Thoracic aorta (tissue), 2 donors: ENCODE results near the gene EIF4G1. TPM values are rescaled to one million over a fixed set of nuclear protein-coding genes. Genes with fewer than 3 reads are reported as not detected.

ENCODE experiments used
- ATAC-seq: fragments of 150-250 bp; one replicate; pipeline ENCODE4 v1.8.0; 2017; ENCODE audit warnings: low read depth; ENCODE audit not compliant: insufficient number of reproducible peaks, low FRiP score
- DNase-seq: peaks from one replicate; pipeline ENCODE4 v3.0.0-alpha.2; 2020; ENCODE audit warnings: low spot score
- H3K27ac ChIP-seq, 2 donors: fragments of 200-600 bp; sonication (generic); 1 replicate in 1 of 2; 2 replicates in 1 of 2; pipeline ENCODE4 v1.5.1; 2016; ENCODE audit warnings: mild to moderate bottlenecking in 2 of 2, moderate library complexity in 2 of 2
- H3K27me3 ChIP-seq: fragments of 200-600 bp; sonication (generic); replicated peaks from 2 replicates; pipeline ENCODE4 v1.6.0; 2016; ENCODE audit warnings: mild to moderate bottlenecking; ENCODE audit not compliant: insufficient read depth
- H3K36me3 ChIP-seq: fragments of 200-600 bp; sonication (generic); one replicate; pipeline ENCODE4 v1.5.1; 2016
- H3K4me1 ChIP-seq, 2 donors: fragments of 200-600 bp; sonication (generic); 1 replicate in 1 of 2; 2 replicates in 1 of 2; pipeline versions ENCODE4 v1.5.1 to v1.6.0; 2016; ENCODE audit warnings: low read depth in 2 of 2, mild to moderate bottlenecking in 1 of 2; ENCODE audit not compliant: control insufficient read depth in 1 of 2
- H3K4me3 ChIP-seq: fragments of 200-600 bp; sonication (generic); 2 replicates; pipeline ENCODE4 v1.5.1; 2016; ENCODE audit warnings: mild to moderate bottlenecking
- H3K9me3 ChIP-seq: fragments of 200-600 bp; sonication (generic); 2 replicates; pipeline ENCODE4 v1.5.1; 2016
- total RNA-seq, 2 donors: library from RNA; depleted of rRNA; stranded (reverse); fragments of >200 nt; gene quantifications; one replicate each; pipeline versions ENCODE4 v1.1.0 to v1.2.3, GENCODE V29; 2016
- TF ChIP-seq, protein P1 (sequence below): fragments of 200-600 bp; sonication (generic); IDR thresholded peaks from one replicate; pipeline ENCODE4 v1.5.1; 2019; ENCODE audit warnings: antibody characterized with exemption

EIF4G1 gene
- total RNA-seq, 2 donors from 2014 or later = 254 to 334 TPM

DNA sequence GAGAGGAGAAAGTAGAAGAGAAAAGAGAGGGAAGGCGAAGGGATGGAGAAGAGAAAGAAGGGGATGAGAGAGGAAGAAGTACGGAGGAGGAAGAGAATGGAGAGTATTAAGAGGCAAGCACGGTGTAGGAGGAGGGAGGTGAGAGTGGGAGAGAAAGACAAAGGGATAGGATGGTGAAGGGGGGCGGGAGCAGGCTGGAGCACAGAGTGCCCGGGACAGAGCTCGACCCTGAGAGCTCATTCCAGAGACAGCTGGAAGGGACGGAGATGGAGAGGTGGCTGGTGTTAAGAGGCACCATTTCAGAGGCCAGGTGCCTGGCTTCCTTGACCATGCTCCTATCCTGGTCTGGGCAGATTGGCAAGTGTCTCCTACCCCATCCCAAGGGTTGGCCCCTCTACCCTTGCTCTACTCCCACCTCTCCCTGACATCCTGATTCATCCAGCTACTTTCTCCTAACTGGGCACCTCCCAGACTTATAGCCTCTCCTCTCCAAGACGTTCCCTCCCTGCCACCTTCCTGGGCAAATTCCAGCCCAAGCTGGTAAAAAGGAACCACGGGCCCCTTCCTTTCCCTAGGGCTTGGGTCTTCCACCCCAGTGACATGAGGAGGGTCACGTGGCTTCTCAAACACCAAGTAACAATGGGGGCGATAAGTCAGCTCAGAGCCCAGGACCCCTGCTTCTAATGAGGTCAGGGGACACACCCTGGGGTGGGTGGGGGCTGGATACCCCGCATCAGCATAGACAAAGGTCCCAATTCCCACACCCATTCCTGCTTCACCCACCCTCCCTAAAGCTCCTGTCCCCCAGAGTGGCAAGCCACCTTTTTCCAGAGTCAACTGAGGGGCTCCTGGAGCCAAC, 45.9 kb downstream of the EIF4G1 start:
- TF ChIP-seq, protein P1, sequence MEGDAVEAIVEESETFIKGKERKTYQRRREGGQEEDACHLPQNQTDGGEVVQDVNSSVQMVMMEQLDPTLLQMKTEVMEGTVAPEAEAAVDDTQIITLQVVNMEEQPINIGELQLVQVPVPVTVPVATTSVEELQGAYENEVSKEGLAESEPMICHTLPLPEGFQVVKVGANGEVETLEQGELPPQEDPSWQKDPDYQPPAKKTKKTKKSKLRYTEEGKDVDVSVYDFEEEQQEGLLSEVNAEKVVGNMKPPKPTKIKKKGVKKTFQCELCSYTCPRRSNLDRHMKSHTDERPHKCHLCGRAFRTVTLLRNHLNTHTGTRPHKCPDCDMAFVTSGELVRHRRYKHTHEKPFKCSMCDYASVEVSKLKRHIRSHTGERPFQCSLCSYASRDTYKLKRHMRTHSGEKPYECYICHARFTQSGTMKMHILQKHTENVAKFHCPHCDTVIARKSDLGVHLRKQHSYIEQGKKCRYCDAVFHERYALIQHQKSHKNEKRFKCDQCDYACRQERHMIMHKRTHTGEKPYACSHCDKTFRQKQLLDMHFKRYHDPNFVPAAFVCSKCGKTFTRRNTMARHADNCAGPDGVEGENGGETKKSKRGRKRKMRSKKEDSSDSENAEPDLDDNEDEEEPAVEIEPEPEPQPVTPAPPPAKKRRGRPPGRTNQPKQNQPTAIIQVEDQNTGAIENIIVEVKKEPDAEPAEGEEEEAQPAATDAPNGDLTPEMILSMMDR = no peak
- no peak for ATAC-seq
- H3K9me3 ChIP-seq = no peaks in the 10 kb centered on the region
- peak overlapping the region; percentile 98 for H3K4me3 ChIP-seq
- peaks cover 11 to 27% of the 10 kb centered on the region in 2 donors for H3K4me1 ChIP-seq
- H3K27me3 ChIP-seq = no peaks in the 10 kb centered on the region
- H3K27ac ChIP-seq = no peak overlapping the region
- peaks cover 11% of the 10 kb centered on the region for H3K36me3 ChIP-seq
- no peak for DNase-seq

DNA sequence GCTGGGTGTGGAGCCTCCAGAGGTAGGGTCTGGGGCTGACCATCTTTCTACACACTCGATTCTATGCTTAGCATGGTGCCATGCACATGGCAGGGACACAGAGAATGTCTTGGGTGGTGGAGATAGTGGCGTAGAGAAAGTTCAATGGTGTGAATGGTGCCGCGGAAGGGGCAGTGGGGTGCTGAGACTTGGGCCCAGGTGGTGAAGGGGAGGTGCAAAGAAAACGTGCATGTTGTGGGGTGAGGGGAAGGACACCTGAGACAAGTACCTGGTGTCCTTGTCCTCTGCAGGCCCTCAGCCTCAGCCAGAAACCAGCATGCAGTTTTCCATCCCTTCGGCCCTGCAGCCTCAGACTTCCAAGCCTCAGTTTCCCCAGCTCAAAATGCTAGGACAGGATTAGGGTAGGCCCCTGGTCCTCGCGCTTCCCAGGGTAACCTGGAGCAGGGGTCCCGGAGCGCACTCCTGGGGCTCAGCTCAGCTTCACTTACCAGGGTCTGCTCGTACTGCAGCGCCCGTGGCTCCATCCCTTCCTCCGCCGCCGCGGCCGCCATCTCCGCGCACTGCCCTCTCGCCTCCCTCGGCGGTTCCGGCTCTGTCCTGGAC, 46.6 kb downstream of the EIF4G1 start:
- DNase-seq = no peak
- TF ChIP-seq, protein P1 = no peak
- H3K4me3 ChIP-seq = peak overlapping the region; percentile 98
- ATAC-seq = no peak
- H3K36me3 ChIP-seq = peaks cover 11% of the 10 kb centered on the region
- H3K27ac ChIP-seq = peak overlapping the region; percentile 95 to 100
- H3K4me1 ChIP-seq = peaks cover 11 to 27% of the 10 kb centered on the region in 2 donors
- H3K27me3 ChIP-seq = no peaks in the 10 kb centered on the region
- no peaks in the 10 kb centered on the region for H3K9me3 ChIP-seq

DNA sequence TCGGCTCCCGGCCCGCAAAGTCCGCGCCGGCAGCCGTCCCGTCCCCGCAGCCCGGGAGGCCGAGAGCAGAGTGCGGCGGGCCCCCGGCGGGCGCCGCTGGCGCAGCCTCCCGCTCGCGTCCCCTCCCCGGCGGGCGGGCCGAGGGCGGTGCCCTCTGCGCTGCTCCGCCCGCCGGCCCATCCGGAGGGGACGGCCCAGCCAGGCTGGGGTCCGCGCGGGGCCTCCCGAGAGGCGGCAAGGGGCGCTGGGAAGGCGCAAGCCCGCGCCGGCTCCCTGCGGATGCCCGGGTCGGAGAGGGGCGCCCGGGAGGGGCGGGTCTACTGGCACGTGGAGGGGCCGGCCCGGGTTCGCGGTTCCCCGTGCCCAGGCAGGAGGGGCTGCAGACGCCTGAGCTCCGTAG, 47.1 kb downstream of the EIF4G1 start, which contains the start of the genes CLCN2 and POLR2H:
CLCN2 (minus strand) TSS at position 74 of the 400 bp plus-strand sequence. CDS start 126 bp downstream, outside the sequence.
POLR2H (plus strand) TSS at position 179 of the 400 bp plus-strand sequence. CDS start 1,783 bp downstream, outside the sequence.
- Histone ChIP-seq H3K36me3 (peaks cover 11% of the 10 kb centered on the region), H3K9me3 (no peaks in the 10 kb centered on the region), H3K27ac (peak within 1 kb of the TSS; percentile 95 to 100), H3K4me1 (peaks cover 11 to 27% of the 10 kb centered on the region in 2 donors), H3K4me3 (peak within 1 kb of the TSS; percentile 98), H3K27me3 (no peaks in the 10 kb centered on the region)
- DNase-seq = no peak
- peak; percentile 7 for ATAC-seq
- TF ChIP-seq, protein P1 = no peak

DNA sequence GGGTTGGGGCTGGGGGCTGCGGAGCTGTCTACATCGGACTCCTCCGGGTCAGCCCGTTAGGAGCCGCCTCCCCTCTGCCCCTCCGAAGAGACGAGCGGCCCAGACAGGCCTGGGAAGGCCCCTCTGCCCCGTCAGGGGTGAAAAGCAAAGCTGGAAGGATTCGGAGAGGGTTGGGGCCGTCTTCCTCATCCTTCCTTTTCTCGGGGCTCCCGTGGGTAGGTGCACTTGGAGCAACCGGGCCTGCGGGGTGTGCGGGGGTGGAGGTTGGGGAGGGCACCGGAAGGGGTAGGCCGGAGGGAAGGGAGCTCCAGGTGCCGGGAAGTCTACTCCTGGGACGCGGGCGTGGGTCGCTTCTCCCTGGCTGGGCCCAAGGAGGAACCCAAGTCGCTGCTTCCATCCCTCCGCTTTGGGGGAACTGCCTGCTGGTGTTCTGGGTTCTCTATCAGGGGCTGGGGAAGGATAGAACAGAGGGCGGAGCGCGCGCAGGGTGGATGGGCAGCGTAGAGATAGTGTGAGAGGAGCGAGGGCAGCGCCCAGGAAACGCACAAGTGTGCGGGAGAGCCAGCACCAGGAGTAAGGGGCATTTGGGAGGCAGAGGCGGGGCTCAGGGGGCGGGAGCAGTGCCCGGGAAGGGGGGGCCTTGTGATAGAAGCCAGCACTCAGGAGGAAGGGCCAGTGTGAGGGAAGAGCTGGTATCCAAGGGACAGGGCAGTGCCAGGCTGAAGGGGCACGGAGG, 47.7 kb downstream of the EIF4G1 start:
- Histone ChIP-seq H3K4me1 (peaks cover 11 to 27% of the 10 kb centered on the region in 2 donors), H3K4me3 (peak overlapping the region; percentile 98), H3K36me3 (peaks cover 9% of the 10 kb centered on the region), H3K27me3 (no peaks in the 10 kb centered on the region), H3K9me3 (no peaks in the 10 kb centered on the region), H3K27ac (peak overlapping the region; percentile 95 to 100)
- ATAC-seq (peak; percentile 3), DNase-seq (no peak)
- TF ChIP-seq, protein P1 = no peak
